ENCODE measurements around the gene ADD1. TPM values are rescaled to one million over a fixed set of nuclear protein-coding genes. Genes with fewer than 3 reads are reported as not detected.

The ADD1 gene
- total RNA-seq, 1 donor from 2014 or later = 187 TPM

DNA sequence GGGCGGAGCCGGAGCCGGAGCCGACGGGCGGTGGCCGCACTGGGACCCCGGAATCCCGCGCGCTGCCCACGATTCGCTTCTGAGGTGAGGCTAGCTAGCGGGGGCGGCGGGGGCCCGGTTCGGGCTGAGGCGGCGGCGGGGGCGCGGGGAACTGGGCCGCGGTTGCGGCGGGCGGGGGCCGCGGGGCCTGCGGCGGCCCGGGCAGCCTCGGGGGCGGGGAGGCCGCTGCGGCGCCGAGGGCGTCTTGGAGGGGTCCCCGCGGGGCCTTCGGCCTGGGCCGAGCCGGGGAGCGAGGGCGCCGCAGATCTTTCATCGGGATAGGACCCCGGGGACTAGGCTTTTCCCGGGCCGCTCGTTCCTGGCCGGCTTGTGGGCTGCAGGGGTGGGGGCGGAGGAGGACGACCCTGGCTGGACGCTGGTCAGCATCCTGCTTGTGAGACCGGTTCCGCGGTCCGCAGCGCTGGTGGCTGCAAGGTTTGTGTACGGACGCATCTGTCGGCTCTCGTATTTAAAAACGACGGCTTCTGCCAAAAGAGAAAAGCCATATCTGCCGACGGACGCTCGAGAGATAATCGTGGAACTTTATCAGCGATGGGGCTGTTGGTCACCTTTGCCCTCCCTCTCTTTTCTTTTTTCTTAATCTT is 419 bp downstream of the ADD1 start:
- peak overlapping the region; percentile 92 for H3K27ac Mint-ChIP-seq
- DNase-seq = peak; percentile 72
- intact Hi-C loops (cut with micrococcal nuclease) = loop anchor here (2.0 to 10.0 kb wide), 5 partner anchors 45 to 309 kb away; partner anchors contain the start of gene FAM193A
- H3K27me3 Mint-ChIP-seq = no peaks in the 10 kb centered on the region
- H3K36me3 Mint-ChIP-seq (ENCODE audit: low read depth) = peaks cover 14% of the 10 kb centered on the region
- H3K9me3 Mint-ChIP-seq = peaks cover 4% of the 10 kb centered on the region
- peaks cover 34% of the 10 kb centered on the region for H3K4me1 Mint-ChIP-seq
- peak overlapping the region; percentile 91 for H3K4me3 Mint-ChIP-seq

DNA sequence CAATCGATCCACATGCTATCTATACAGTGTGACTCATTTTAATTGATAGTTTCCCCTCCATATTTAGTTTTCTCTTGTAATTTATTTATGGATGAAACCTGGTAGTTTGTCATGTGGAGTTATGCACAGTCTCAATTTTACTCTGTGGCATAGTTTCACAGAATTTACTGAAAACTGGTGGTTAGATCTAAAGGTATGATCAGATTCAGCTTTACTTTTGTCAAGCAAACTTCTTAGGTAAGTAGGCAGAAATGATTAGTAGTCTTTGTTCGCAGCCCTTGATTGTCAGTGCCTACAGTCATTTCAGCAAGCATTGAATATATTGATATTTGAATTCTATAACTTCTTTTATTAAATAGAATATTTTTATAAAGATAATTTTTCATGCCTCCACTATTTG is 2.5 kb downstream of the ADD1 start:
- no peaks in the 10 kb centered on the region for H3K27me3 Mint-ChIP-seq
- no peak for DNase-seq
- no peaks in the 10 kb centered on the region for H3K9me3 Mint-ChIP-seq
- H3K4me1 Mint-ChIP-seq = peaks cover 45% of the 10 kb centered on the region
- peak overlapping the region; percentile 39 for H3K27ac Mint-ChIP-seq
- H3K36me3 Mint-ChIP-seq (ENCODE audit: low read depth) = peaks cover 7% of the 10 kb centered on the region
- intact Hi-C loops (cut with micrococcal nuclease) = loop anchor here (10.0 kb wide), 1 partner anchor 311 kb away; the partner anchor contains the start of gene FAM193A
- peak overlapping the region; percentile 91 for H3K4me3 Mint-ChIP-seq

DNA sequence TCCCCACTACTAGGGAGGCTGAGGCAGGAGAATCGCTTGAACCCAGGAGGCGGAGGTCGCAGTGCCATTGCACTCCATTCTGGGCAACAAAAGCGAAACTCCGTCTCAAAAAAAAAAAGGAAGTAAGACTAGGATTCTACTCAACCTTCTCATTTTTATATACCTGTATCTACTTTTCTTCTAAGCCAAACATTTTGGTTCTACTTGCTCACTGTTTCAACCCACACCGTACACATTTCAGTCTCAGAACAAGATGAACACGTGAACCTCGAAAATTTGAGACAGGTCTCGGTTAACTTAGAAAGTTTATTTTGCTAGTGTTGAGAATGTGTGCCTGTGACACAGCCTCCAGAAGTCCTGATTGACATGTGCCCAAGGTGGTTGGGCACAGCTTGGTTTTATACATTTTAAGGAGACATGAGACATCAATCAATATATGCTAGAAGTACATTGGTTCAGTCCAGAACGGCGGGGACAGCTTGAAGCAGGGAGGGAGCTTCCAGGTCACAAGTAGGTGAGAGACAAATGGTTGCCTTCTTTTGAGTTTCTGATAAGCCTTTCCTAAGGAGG is 3.7 kb downstream of the ADD1 start:
- intact Hi-C loops (cut with micrococcal nuclease) = loop anchor here (10.0 kb wide), 1 partner anchor 313 kb away; the partner anchor contains the start of gene FAM193A
- peaks cover 4% of the 10 kb centered on the region for H3K36me3 Mint-ChIP-seq (ENCODE audit: low read depth)
- H3K27ac Mint-ChIP-seq = no peak overlapping the region
- H3K9me3 Mint-ChIP-seq = no peaks in the 10 kb centered on the region
- H3K4me3 Mint-ChIP-seq = no peak overlapping the region
- H3K4me1 Mint-ChIP-seq = peaks cover 49% of the 10 kb centered on the region
- no peak for DNase-seq
- H3K27me3 Mint-ChIP-seq = no peaks in the 10 kb centered on the region

DNA sequence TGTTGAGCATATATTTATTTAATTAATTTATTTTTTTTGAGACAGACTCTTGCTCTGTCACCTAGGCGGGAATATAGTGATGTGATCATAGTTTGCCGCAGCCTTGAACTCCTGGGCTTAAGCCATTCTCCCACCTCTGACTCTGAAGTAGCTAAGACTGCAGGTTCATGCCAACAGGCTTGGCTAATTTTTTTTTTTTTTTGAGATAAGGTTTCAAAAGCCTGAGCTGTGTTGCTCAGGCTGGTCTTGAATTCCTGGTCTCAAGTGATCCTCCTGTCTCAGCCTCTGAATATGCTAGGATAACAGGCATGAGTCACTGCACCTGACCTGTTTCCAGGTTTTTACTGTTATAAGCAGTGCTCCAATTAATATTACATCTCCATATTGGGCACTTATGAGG is 4.8 kb downstream of the ADD1 start:
- no peak overlapping the region for H3K4me3 Mint-ChIP-seq
- no peak overlapping the region for H3K27ac Mint-ChIP-seq
- H3K4me1 Mint-ChIP-seq = peaks cover 50% of the 10 kb centered on the region
- H3K36me3 Mint-ChIP-seq (ENCODE audit: low read depth) = peaks cover 7% of the 10 kb centered on the region
- intact Hi-C loops (cut with micrococcal nuclease) = loop anchor here (10.0 kb wide), 1 partner anchor 314 kb away; the partner anchor contains the start of gene FAM193A
- no peak for DNase-seq
- H3K27me3 Mint-ChIP-seq = no peaks in the 10 kb centered on the region
- no peaks in the 10 kb centered on the region for H3K9me3 Mint-ChIP-seq

DNA sequence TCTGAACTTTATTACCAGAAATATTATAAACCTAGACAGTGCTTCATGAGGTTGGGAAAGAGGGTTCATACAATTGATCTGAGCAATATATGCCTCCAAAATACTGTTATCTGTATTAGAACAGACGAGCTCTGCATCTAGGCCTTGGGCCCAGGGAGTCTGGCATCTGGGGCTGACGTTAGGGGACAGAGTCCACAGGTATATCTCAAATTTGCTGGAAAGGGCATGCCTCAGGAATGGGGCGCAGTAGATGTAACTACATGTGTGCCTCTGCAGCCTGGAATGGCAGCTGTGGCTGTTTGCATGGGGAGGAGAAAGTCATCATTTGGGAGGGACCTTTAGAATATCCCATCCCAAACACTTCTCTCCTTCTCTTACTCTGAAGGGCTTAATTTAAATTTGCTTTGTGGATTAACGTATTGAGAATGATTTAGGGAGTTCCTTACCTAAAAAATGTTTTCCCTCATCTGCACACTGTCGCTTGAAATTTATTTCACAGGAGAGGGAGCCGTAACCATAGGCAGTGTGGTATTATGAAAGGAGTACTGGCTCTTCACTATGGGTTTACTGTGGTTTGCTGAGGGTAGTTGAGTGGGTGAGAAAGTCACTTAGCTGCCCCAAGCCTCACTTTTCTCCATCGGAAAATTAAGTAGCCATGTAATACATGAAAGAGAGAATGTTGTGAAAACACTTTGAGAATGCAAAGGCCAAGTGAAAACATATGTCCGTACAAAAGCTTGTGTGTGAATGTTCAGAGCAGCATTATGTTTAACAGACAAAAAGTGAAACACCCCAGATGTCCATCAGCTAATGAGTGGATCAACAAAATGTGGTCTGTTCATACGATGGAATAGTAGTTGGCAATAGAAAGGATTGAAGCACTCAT is 5.9 kb downstream of the ADD1 start:
- peaks cover 49% of the 10 kb centered on the region for H3K4me1 Mint-ChIP-seq
- intact Hi-C loops (cut with micrococcal nuclease) = loop anchor here (10.0 kb wide), 1 partner anchor 315 kb away; the partner anchor contains the start of gene FAM193A
- H3K9me3 Mint-ChIP-seq = no peaks in the 10 kb centered on the region
- H3K27ac Mint-ChIP-seq = peak overlapping the region; percentile 32
- no peak for DNase-seq
- no peaks in the 10 kb centered on the region for H3K27me3 Mint-ChIP-seq
- no peak overlapping the region for H3K4me3 Mint-ChIP-seq
- peaks cover 15% of the 10 kb centered on the region for H3K36me3 Mint-ChIP-seq (ENCODE audit: low read depth)

DNA sequence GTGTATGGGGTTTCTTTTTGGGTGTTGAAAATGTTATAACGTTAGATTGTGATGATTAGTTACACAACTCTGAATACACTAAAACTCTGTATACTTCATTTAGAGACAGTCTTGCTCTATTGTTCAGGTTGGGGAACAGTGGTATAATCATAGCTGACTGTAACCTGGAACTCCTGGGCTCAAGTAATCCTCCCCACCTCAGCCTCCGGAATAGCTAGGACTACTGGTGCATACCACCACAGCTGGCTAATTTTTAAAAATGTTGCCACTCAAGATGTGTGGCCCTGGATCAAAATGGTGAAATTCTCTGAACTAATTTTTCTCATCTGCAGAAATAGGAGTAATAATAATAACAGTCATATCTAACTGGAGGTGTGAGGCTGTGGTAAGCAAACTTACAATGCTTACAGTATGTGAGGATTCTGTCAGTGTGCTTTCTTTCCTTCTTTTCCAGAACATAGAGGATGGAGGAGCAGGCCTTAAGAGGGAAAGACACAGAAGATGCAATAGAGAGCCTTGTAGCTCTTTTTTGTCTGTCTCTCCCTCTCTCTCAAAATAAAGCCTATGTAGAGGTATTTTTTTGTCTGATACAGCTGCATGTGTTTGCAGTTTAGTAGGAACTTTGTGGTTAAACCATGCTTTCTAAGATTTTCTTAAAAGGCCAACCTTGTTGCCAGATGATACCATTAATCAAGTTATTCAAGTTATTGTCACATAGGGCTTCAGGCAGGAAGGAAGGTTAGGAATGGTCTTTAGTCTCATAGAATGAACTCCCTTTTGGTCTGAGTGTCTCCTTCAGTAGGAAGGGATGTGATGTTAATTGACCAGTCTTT is 7.5 kb downstream of the ADD1 start:
- no peak for DNase-seq
- Mint-ChIP-seq H3K27me3 (no peaks in the 10 kb centered on the region), H3K4me3 (peak overlapping the region; percentile 26), H3K36me3 (ENCODE audit: low read depth) (peaks cover 26% of the 10 kb centered on the region), H3K27ac (peak overlapping the region; percentile 18), H3K9me3 (no peaks in the 10 kb centered on the region), H3K4me1 (peaks cover 37% of the 10 kb centered on the region)
- intact Hi-C loops (cut with micrococcal nuclease) = no loop called here

DNA sequence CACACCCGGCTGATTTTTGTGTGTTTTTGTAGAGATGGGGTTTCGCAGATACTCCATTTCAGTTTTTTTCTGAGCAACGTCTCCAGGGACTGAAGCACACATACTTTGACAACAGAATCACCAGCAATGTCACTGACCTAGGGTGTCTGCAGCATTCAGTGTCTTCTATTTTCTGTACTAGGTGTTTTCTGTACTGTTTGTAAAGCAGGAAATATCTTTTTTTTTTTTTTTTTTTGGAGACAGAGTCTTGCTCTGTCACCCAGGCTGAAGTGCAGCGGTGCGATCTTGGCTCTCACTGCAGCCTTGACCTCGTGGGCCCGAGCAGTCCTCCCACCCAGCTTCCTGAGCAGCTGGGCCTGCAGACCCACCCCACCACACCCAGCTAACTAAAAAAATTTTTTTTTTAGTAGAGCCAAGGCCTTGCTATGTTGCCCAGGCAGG is 8.9 kb downstream of the ADD1 start:
- no peak overlapping the region for H3K27ac Mint-ChIP-seq
- no peaks in the 10 kb centered on the region for H3K27me3 Mint-ChIP-seq
- intact Hi-C loops (cut with micrococcal nuclease) = no loop called here
- peaks cover 27% of the 10 kb centered on the region for H3K36me3 Mint-ChIP-seq (ENCODE audit: low read depth)
- H3K4me3 Mint-ChIP-seq = peak overlapping the region; percentile 45
- H3K9me3 Mint-ChIP-seq = no peaks in the 10 kb centered on the region
- H3K4me1 Mint-ChIP-seq = peaks cover 39% of the 10 kb centered on the region
- DNase-seq = peak; percentile 68

DNA sequence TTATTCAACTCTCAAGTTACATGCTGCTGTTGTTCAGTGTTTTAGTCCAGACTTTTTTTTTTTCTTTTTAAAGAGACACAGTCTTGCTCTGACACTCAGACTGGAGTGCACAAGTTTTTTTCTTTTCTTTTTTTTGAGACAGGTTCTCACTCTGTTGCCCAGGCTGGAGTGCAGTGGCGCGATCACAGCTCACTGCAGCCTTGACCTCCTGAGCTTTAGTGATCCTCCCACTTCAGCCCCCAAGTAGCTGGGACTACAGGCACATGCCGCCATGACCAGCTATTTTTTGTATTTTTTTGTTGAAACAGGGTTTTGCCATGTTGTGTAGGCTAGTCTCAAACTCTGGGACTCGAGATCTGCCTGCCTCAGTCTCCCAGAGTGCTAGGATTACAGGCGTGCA is 11.9 kb downstream of the ADD1 start:
- Mint-ChIP-seq H3K4me3 (no peak overlapping the region), H3K9me3 (no peaks in the 10 kb centered on the region), H3K27ac (no peak overlapping the region), H3K4me1 (peaks cover 52% of the 10 kb centered on the region), H3K36me3 (ENCODE audit: low read depth) (peaks cover 36% of the 10 kb centered on the region), H3K27me3 (no peaks in the 10 kb centered on the region)
- intact Hi-C loops (cut with micrococcal nuclease) = no loop called here
- no peak for DNase-seq

DNA sequence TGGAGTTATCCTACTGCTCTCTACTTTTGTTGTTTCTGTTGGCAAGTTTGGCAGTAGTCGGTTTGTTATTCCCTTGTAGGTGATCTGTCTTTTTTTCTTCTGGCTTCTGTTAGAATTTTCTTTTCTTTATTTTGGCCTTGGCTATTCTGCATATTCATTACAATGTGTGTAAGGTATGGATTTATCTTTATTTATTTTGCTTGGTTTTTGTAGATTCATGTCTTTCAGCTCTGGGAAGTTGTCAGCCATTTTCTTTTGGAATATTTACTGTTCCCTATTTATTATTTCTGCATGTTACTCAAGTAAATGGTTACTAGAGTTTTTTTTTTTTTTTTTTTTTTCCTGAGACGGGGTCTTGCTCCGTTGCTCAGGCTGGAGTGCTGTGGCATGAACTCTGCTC is 12.6 kb downstream of the ADD1 start:
- no peak overlapping the region for H3K27ac Mint-ChIP-seq
- no peak for DNase-seq
- H3K36me3 Mint-ChIP-seq (ENCODE audit: low read depth) = peaks cover 36% of the 10 kb centered on the region
- H3K4me3 Mint-ChIP-seq = no peak overlapping the region
- H3K27me3 Mint-ChIP-seq = no peaks in the 10 kb centered on the region
- H3K9me3 Mint-ChIP-seq = no peaks in the 10 kb centered on the region
- peaks cover 51% of the 10 kb centered on the region for H3K4me1 Mint-ChIP-seq
- intact Hi-C loops (cut with micrococcal nuclease) = no loop called here

DNA sequence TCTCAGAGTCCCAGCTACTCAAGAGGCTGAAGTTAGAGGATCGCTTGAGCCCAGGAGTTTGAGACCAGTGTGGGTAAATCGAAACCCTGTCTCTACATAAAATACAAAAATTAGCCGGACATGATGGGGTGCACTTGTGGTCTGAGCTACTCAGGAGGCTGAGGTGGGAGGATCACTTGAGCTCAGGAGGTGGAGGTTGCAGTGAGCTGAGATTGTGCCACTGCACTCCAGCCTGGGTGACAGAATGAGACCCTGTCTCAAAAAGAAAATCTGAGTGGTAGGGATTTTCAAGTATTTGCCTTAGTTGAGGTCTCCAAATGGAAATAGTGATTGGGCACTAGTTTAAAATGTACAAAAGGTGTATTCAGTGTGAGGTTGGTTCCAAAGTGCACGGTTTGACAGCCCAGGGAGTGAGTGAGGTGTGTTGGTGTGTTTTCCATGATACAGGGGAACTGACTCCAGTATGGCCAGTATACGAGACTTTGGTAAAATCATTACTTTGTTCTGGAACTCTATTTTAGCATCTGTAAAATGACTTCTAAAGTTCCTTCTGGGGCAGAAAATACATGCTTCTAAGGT is 13.8 kb downstream of the ADD1 start:
- no peak overlapping the region for H3K4me3 Mint-ChIP-seq
- H3K27ac Mint-ChIP-seq = no peak overlapping the region
- H3K36me3 Mint-ChIP-seq (ENCODE audit: low read depth) = peaks cover 36% of the 10 kb centered on the region
- no peaks in the 10 kb centered on the region for H3K27me3 Mint-ChIP-seq
- H3K9me3 Mint-ChIP-seq = no peaks in the 10 kb centered on the region
- intact Hi-C loops (cut with micrococcal nuclease) = no loop called here
- no peak for DNase-seq
- peaks cover 48% of the 10 kb centered on the region for H3K4me1 Mint-ChIP-seq

DNA sequence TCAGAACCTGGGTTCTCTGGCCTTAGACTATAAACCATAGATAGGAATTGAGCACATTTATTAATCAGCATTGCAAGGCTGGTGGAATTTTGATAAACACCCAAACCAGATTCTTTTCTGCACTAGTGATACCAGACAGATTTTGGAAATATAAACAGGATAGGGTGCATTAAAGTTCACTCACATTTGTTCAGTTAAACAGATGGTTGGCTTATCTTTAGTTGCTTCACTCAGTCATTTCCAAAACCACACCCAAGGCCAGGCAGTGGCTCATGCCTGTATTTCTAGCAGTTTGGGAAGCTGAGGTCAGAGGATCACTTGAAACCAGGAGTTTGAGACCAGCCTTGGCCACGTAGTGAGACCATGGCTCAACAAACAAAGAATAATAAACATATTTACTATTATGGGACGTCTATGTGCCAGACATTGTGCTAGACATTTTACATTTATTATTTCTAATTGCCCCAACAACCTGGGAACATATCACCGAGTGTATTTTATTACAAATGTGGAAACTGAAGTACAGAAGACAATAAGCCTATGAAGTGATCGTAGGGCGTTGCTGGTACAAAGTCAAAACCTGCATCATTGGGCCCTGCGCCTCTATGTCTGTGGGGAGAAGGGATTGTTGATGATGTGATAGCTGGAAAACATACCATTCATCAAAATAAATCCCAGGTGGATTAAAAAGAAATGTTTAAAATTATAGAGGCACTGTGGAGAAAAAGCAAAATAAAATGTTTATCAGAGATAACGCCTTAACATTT is 15.0 kb downstream of the ADD1 start:
- Mint-ChIP-seq H3K27ac (no peak overlapping the region), H3K36me3 (ENCODE audit: low read depth) (peaks cover 32% of the 10 kb centered on the region)

DNA sequence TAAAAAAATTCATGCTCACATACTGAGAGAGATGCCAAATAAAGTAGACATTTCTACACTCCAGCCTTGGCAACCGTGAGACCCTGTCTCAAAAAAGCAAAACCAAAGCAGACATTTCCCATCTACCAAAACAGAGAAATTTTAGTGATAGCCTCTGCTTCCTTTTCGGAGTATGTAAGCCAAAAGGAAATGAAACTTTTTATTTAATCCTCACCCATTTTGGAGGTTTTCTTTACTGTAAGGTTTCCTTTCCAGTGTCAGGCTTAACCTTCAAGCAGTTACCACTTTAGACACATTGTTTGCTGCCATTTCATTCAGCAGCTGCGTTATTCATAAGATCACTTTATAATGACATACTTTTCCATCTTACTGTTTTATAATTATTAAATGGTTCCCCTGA is 15.9 kb downstream of the ADD1 start:
- no peak for DNase-seq
- intact Hi-C loops (cut with micrococcal nuclease) = no loop called here
- Mint-ChIP-seq H3K4me1 (peaks cover 49% of the 10 kb centered on the region), H3K9me3 (no peaks in the 10 kb centered on the region), H3K27me3 (no peaks in the 10 kb centered on the region), H3K27ac (no peak overlapping the region), H3K36me3 (ENCODE audit: low read depth) (peaks cover 24% of the 10 kb centered on the region), H3K4me3 (no peak overlapping the region)

More for the DNA sequence above, 15.0 kb downstream of the ADD1 start:
- peaks cover 46% of the 10 kb centered on the region for H3K4me1 Mint-ChIP-seq
- intact Hi-C loops (cut with micrococcal nuclease) = no loop called here
- no peaks in the 10 kb centered on the region for H3K9me3 Mint-ChIP-seq
- no peak for DNase-seq
- no peak overlapping the region for H3K4me3 Mint-ChIP-seq
- no peaks in the 10 kb centered on the region for H3K27me3 Mint-ChIP-seq
